Measurements from ENCODE around the gene GTF2I.
"Not testable (repeated sequence)": the region's sequence is repeated elsewhere in the genome, so short reads cannot be mapped to it uniquely, and the experiment has no call there.

DNA sequence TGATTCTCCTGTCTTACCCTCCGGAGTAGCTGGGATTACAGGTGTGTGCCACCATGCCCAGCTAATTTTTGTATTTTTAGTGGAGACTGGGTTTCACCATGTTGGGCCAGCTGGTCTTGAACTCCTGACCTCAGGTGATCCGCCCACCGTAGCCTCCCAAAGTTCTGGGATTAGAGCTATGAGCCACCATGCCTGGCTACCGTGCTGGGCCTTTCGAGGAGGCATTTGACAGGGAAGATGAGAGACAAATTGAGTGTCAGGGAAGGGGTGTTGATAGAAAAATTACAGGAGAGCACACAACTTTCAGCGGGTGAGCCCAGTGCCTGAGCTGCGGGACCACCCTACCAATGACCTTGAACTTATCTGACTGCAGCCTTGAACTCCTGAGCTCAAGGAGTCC, 112.5 kb downstream of the GTF2I start:
- TF ChIP-seq, protein P1, sequence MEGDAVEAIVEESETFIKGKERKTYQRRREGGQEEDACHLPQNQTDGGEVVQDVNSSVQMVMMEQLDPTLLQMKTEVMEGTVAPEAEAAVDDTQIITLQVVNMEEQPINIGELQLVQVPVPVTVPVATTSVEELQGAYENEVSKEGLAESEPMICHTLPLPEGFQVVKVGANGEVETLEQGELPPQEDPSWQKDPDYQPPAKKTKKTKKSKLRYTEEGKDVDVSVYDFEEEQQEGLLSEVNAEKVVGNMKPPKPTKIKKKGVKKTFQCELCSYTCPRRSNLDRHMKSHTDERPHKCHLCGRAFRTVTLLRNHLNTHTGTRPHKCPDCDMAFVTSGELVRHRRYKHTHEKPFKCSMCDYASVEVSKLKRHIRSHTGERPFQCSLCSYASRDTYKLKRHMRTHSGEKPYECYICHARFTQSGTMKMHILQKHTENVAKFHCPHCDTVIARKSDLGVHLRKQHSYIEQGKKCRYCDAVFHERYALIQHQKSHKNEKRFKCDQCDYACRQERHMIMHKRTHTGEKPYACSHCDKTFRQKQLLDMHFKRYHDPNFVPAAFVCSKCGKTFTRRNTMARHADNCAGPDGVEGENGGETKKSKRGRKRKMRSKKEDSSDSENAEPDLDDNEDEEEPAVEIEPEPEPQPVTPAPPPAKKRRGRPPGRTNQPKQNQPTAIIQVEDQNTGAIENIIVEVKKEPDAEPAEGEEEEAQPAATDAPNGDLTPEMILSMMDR (IDR thresholded peaks at IDR 0.05) = not testable (repeated sequence)
- not testable (repeated sequence) for TF ChIP-seq POLR2A (IDR thresholded peaks at IDR 0.05)

Measured in adrenal gland (tissue), 5 donors.